PC-9 (cell line): ENCODE results near the gene MYO10.

ENCODE experiments used
- CTCF ChIP-seq: fragments of 200-600 bp; sonication (generic); conservative IDR thresholded peaks from 2 replicates; pipeline ENCODE4 v1.6.1; 2017; ENCODE audit warnings: mixed run types, antibody characterized with exemption, mild to moderate bottlenecking, moderate library complexity
- EZH2 ChIP-seq: fragments of 200-600 bp; sonication (generic); IDR thresholded peaks from 2 replicates; pipeline ENCODE4 v1.8.0; 2017; ENCODE audit warnings: antibody characterized with exemption, low read depth

- no peak for TF ChIP-seq CTCF
- no peak for TF ChIP-seq EZH2
Measured at GRCh38 chr5:16797951-16798350, 138.1 kb downstream of the MYO10 start.
